ENCODE results near the gene KRTAP5-1.

DNA sequence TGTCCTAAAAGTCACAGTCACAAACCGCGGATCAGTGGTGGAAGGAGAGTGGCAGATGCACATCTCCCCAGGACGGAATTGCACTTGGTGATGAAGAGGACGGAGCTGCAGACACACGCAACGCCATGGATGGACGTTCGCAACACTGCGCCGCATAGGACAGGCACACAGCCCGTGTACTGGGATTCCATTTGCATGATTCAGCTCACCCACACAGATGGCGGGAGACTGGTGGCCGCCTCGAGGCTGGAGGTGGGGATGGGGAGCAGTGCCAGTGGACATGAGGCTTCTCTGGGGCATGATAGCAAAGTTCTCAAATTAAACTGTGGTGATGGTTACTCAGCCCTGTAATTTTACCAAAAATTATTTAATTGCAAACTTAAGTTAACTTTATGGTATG lies 50.4 kb downstream of the KRTAP5-1 start:
- TF ChIP-seq SMC3 (IDR thresholded peaks at IDR 0.05; ENCODE audit: low read depth, low read length) (no peak), GABPA (IDR thresholded peaks at IDR 0.05; ENCODE audit: low read depth) (no peak), ELF1 (IDR thresholded peaks at IDR 0.05) (no peak), POLR2AphosphoS5 (IDR thresholded peaks at IDR 0.05; ENCODE audit: low read depth, low read length) (no peak)
- TF ChIP-seq, protein P1, sequence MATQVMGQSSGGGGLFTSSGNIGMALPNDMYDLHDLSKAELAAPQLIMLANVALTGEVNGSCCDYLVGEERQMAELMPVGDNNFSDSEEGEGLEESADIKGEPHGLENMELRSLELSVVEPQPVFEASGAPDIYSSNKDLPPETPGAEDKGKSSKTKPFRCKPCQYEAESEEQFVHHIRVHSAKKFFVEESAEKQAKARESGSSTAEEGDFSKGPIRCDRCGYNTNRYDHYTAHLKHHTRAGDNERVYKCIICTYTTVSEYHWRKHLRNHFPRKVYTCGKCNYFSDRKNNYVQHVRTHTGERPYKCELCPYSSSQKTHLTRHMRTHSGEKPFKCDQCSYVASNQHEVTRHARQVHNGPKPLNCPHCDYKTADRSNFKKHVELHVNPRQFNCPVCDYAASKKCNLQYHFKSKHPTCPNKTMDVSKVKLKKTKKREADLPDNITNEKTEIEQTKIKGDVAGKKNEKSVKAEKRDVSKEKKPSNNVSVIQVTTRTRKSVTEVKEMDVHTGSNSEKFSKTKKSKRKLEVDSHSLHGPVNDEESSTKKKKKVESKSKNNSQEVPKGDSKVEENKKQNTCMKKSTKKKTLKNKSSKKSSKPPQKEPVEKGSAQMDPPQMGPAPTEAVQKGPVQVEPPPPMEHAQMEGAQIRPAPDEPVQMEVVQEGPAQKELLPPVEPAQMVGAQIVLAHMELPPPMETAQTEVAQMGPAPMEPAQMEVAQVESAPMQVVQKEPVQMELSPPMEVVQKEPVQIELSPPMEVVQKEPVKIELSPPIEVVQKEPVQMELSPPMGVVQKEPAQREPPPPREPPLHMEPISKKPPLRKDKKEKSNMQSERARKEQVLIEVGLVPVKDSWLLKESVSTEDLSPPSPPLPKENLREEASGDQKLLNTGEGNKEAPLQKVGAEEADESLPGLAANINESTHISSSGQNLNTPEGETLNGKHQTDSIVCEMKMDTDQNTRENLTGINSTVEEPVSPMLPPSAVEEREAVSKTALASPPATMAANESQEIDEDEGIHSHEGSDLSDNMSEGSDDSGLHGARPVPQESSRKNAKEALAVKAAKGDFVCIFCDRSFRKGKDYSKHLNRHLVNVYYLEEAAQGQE (IDR thresholded peaks at IDR 0.05; ENCODE audit: low read depth, low read length): no peak
- TF ChIP-seq, protein P2, sequence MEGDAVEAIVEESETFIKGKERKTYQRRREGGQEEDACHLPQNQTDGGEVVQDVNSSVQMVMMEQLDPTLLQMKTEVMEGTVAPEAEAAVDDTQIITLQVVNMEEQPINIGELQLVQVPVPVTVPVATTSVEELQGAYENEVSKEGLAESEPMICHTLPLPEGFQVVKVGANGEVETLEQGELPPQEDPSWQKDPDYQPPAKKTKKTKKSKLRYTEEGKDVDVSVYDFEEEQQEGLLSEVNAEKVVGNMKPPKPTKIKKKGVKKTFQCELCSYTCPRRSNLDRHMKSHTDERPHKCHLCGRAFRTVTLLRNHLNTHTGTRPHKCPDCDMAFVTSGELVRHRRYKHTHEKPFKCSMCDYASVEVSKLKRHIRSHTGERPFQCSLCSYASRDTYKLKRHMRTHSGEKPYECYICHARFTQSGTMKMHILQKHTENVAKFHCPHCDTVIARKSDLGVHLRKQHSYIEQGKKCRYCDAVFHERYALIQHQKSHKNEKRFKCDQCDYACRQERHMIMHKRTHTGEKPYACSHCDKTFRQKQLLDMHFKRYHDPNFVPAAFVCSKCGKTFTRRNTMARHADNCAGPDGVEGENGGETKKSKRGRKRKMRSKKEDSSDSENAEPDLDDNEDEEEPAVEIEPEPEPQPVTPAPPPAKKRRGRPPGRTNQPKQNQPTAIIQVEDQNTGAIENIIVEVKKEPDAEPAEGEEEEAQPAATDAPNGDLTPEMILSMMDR (IDR thresholded peaks at IDR 0.05): no peak
- TF ChIP-seq, protein P3, sequence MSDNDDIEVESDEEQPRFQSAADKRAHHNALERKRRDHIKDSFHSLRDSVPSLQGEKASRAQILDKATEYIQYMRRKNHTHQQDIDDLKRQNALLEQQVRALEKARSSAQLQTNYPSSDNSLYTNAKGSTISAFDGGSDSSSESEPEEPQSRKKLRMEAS (IDR thresholded peaks at IDR 0.05; ENCODE audit: low read depth): no peak

Data from SK-N-SH (cell line).